Adrenal gland (tissue), 12 donors: ENCODE measurements around the gene SPEG. TPM values are rescaled to one million over a fixed set of nuclear protein-coding genes. Genes with fewer than 3 reads are reported as not detected.

ENCODE experiments used
- DNase-seq, 7 donors: peaks; one replicate each; pipeline ENCODE4 v3.0.0-alpha.2; 2019 to 2020
- H3K27ac ChIP-seq, 5 donors: fragments of 200-600 bp; sonication (generic) in 4 of 5; 1 replicate in 3 of 5; 2 replicates in 2 of 5; pipeline versions ENCODE4 v1.5.1 to v1.8.0; 2016 to 2020; ENCODE audit warnings: mild to moderate bottlenecking in 1 of 5
- H3K27me3 ChIP-seq: fragments of 200-600 bp; 2 replicates; pipeline ENCODE4 v1.8.0; 2021
- H3K36me3 ChIP-seq, 2 donors: fragments of 200-600 bp; replicated peaks in 1 of 2; 1 replicate in 1 of 2; 2 replicates in 1 of 2; pipeline versions ENCODE4 v1.5.1 to v1.8.0; 2018 to 2022
- H3K4me1 ChIP-seq, 2 donors: fragments of 200-600 bp; replicated peaks in 1 of 2; 1 replicate in 1 of 2; 2 replicates in 1 of 2; pipeline versions ENCODE4 v1.5.1 to v1.8.0; 2018 to 2021
- H3K4me3 ChIP-seq, 4 donors: fragments of 200-600 bp; sonication (generic) in 3 of 4; one replicate each; pipeline ENCODE4 v1.5.1; 2016 to 2018
- H3K9me3 ChIP-seq, 3 donors: fragments of 200-600 bp; sonication (generic) in 1 of 3; replicated peaks in 1 of 3; 1 replicate in 2 of 3; 2 replicates in 1 of 3; pipeline versions ENCODE4 v1.5.1 to v1.8.0; 2016 to 2021
- CTCF ChIP-seq, 6 experiments: fragments of 450-650 bp in 4 of 6; fragments of 200-600 bp in 2 of 6; sonication (generic) in 1 of 6; IDR thresholded peaks; 1 replicate in 5 of 6; 2 replicates in 1 of 6; pipeline versions ENCODE4 v1.5.1 to v1.8.0; 2016 to 2021; ENCODE audit warnings: antibody characterized with exemption in 6 of 6, mild to moderate bottlenecking in 2 of 6, moderate library complexity in 1 of 6
- POLR2A ChIP-seq, 2 donors: fragments of 450-650 bp; IDR thresholded peaks; one replicate each; pipeline ENCODE4 v1.6.1; 2017; ENCODE audit warnings: antibody characterized with exemption in 2 of 2, mild to moderate bottlenecking in 2 of 2, moderate library complexity in 1 of 2
- WGBS, 4 donors: extraction: QIAGEN DNeasy Blood & Tissue Kit in 2 of 4; methylation state at CpG; one replicate each; pipeline versions ENCODE4 v1.1.5 to v1.1.7; 2013 to 2017; 5-methylcytosine and 5-hydroxymethylcytosine counted together
- intact Hi-C, 2 donors: fragments of 100-400 bp; cut with DNase I; formaldehyde crosslinking; loops; one replicate each; pipeline versions ENCODE4 v1.14.1 to v1.15.0; 2022 to 2023
- polyA plus RNA-seq, 3 donors: library from polyadenylated mRNA; stranded (reverse); fragments of 200-250 nt in 2 of 3; fragments of 350-450 nt in 1 of 3; fragmentation: Illumina TruSeq in 1 of 3; extraction: RNeasy Lipid Tissue Mini Kit (QIAGEN cat#74804) in 1 of 3; gene quantifications; one replicate each; pipeline ENCODE4 v1.2.3, GENCODE V29; 2013 to 2014
- total RNA-seq, 9 donors: library from RNA; depleted of rRNA in 4 of 9; stranded (reverse); fragments of >200 nt in 4 of 9; fragments of 120-200 nt in 1 of 9; fragmentation: NEBNext Ultra II Directional in 1 of 9; extraction: Animal tissue kit (Norgen Biotek cat#: 25700) in 1 of 9; gene quantifications; one replicate each; pipeline versions ENCODE4 v1.1.0 to v1.2.4, GENCODE V29; 2013 to 2023
- donor health status: healthy with polysubstance abuse.
- donor health status: Bipolar disorder and iron deficiency.
- donor health status: DM: yes; HTN: yes; CAD: no.
- donor health status: DM: no; HTN: no; CAD: no.
- donor health status: DM: no; HTN: no; CAD: no.
- donor health status: DM: yes; HTN: yes; CAD: no.

The SPEG gene
- total and polyA plus RNA-seq, 12 donors: 0.66 to 178 (median 5.5) TPM

GRCh38 chr2:219520079-219520478, 85.4 kb downstream of the SPEG start:
- H3K9me3 ChIP-seq: no peaks in the 10 kb centered on the region
- peaks cover 0 to 26% of the 10 kb centered on the region in 2 donors for H3K4me1 ChIP-seq
- no peak overlapping the region for H3K27ac ChIP-seq
- intact Hi-C loops: no loop called here
- no peaks in the 10 kb centered on the region for H3K36me3 ChIP-seq
- no peak overlapping the region for H3K4me3 ChIP-seq
- peaks cover 47% of the 10 kb centered on the region for H3K27me3 ChIP-seq
- TF ChIP-seq CTCF (IDR thresholded peaks at IDR 0.05) (no peak), POLR2A (IDR thresholded peaks at IDR 0.05) (no peak)
- DNase-seq: no peak
- WGBS, 4 donors: 65 to 76% (median 71%) methylated on average over 6 to 8 of the region's 8 CpGs

- H3K27me3 ChIP-seq: peaks cover 52% of the 10 kb centered on the region
- H3K4me1 ChIP-seq: peaks cover 0 to 26% of the 10 kb centered on the region in 2 donors
- peak in 5 of 7 donors; percentile 38 to 75 (median 54) for DNase-seq
- TF ChIP-seq CTCF (IDR thresholded peaks at IDR 0.05) (peak; percentile 43 to 65 (median 58)), POLR2A (IDR thresholded peaks at IDR 0.05) (no peak)
- intact Hi-C loops: no loop called here
- no peaks in the 10 kb centered on the region for H3K9me3 ChIP-seq
- peak overlapping the region in 1 of 4 donors; percentile 26 for H3K4me3 ChIP-seq
- H3K27ac ChIP-seq: peak overlapping the region in 1 of 5 donors; percentile 57
- no peaks in the 10 kb centered on the region for H3K36me3 ChIP-seq
- 14 to 20% (median 16%) methylated on average over 13 to 14 of the region's 14 CpGs for WGBS, 4 donors
These were observed 86.6 kb downstream of the SPEG start for GRCh38 chr2:219521066-219521880.

- Histone ChIP-seq H3K27ac (peak overlapping the region in 1 of 5 donors; percentile 57), H3K4me3 (peak overlapping the region in 1 of 4 donors; percentile 25), H3K9me3 (no peaks in the 10 kb centered on the region), H3K4me1 (peaks cover 0 to 26% of the 10 kb centered on the region in 2 donors), H3K36me3 (no peaks in the 10 kb centered on the region), H3K27me3 (peaks cover 56% of the 10 kb centered on the region)
- intact Hi-C loops: no loop called here
- TF ChIP-seq POLR2A (IDR thresholded peaks at IDR 0.05) (no peak), CTCF (IDR thresholded peaks at IDR 0.05) (no peak)
- DNase-seq: peak in 4 of 7 donors; percentile 31 to 48 (median 41)
- 3 to 5% (median 3%) methylated on average over 17 to 70 of the region's 70 CpGs for whole genome bisulfite sequencing, 4 donors
These were observed 87.7 kb downstream of the SPEG start for GRCh38 chr2:219522111-219523030.
